ENCODE results near the gene COL5A1.

Gene COL5A1

GRCh38 chr9:134625361-134626068 lies 16.1 kb upstream of the COL5A1 start:
- in situ Hi-C loops (cut with HindIII; ENCODE audit: low sequenced_read_pairs), result no loop called here

DNA sequence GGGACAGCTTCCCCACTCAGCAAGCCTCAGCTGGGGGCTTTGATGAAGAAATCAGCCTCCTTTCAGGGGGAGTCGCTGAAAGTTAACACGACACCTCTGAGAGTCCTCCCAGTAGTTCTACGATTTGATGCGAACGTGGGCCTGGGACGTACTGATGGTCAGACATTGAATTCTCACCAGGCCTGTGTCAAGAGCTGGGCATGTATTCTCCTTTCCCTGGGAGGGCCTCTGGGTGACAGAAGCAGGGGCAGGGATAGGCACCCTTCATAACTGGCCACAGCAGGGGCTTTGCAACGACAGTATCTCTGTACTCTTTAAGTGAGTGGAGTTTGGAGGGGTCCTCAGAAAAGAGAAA lies 15.6 kb upstream of the COL5A1 start:
- in situ Hi-C loops (cut with HindIII; ENCODE audit: low sequenced_read_pairs), result no loop called here

DNA sequence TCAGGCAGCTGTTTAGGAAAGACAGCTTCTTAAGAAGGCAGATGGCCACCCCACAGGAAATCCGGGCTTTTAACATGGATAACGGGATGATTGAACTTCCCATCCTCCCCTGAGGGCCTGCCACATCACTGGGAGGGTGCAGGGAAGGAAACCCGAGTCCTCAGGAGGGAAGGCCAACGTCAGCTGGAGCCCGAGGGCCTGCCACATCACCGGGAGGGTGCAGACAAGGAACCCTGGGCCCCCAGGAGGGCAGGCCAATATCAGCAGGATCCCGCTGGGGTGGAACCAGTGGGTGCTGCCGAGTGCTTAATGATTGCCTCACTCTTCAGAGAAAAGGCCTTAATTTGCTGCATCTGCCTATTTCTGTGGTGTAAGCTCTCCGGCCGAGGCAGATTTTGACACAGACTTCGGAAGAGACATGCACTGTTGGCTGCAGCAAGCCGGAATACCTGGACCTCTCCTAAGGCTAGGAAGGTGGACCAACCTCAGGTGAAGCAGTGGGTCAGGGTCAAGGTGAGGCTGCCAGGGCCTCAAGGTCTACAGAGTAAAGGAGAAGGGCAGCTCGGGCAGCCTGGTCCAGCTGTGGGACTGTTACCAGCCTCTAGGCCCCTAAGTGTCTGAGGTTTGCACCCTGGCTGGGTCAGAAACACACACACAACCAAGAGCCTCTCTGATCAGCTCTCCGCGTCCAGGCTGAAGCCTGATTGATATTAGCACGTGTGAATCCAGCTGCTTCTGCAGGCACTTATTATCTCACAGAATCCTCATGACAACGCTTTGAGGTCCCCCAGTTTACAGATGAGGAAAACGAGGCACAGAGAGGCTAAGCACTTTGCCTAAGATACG lies 14.8 kb upstream of the COL5A1 start:
- in situ Hi-C loops (cut with HindIII; ENCODE audit: low sequenced_read_pairs), result no loop called here

DNA sequence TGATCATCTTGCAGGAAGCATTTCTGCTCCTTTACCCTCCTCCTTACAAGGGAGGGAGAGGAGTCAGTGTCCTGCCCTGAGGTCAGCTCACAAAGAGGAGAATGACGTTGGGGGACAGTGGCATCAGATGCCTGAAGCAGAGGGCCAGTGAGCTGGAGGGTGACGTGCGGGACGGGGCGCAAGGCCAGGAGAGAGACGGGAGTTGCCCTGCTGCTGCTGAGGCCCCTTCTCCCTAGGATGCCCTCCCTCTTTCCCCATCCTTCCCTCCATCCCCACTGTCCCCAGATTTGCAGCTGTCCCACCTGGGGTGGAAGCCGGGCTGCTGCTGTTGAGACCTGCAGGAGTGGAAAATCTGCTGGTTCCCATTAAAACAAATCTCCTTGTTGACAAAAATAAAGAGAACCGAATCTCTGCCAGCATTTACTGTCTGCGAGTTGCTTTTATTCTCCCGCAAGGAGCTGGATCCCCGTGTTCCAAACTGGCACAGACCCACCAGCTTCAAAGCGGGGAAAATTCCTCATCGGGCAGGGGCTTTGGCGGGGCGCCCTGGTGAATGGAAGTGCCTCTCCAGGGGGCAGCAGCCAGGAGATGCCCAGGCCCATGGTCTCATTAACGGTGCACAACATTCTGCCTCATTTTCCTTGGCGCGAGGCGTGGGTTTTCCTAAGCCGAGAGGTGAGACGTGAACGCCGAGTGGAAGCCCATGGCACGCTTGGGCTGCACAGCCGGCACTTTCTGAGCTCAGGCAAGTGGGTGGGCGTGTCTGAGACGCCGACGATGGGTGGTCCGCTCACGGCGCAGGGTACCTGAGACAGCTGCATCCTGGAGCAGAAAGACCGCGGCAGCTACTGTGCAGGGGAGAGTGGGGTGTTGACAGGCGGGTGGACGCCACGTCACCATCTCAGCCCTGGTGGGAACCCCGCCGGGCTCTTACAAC lies 13.9 kb upstream of the COL5A1 start:
- in situ Hi-C loops (cut with HindIII; ENCODE audit: low sequenced_read_pairs), result no loop called here

DNA sequence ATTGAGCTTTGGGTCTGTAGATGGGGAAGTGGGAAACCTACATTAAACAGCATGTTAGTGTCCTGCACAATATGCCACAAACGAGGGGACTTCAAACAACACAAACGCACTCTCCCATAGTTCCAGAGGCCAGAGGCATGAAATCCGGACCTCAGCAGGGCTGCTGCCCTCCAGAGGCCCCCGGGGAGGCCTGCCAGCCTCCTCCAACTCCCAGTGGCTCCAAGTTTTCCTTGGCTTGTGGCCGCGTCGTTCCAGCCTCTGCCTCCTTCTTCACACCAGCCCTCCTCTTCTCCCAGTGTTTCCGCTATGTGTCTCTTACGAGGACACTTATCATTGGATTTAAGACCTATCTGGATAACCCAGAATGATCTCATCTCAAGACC lies 13.3 kb upstream of the COL5A1 start:
- in situ Hi-C loops (cut with HindIII; ENCODE audit: low sequenced_read_pairs), result no loop called here

GRCh38 chr9:134629061-134629585 lies 12.5 kb upstream of the COL5A1 start:
- in situ Hi-C loops (cut with HindIII; ENCODE audit: low sequenced_read_pairs), result no loop called here

DNA sequence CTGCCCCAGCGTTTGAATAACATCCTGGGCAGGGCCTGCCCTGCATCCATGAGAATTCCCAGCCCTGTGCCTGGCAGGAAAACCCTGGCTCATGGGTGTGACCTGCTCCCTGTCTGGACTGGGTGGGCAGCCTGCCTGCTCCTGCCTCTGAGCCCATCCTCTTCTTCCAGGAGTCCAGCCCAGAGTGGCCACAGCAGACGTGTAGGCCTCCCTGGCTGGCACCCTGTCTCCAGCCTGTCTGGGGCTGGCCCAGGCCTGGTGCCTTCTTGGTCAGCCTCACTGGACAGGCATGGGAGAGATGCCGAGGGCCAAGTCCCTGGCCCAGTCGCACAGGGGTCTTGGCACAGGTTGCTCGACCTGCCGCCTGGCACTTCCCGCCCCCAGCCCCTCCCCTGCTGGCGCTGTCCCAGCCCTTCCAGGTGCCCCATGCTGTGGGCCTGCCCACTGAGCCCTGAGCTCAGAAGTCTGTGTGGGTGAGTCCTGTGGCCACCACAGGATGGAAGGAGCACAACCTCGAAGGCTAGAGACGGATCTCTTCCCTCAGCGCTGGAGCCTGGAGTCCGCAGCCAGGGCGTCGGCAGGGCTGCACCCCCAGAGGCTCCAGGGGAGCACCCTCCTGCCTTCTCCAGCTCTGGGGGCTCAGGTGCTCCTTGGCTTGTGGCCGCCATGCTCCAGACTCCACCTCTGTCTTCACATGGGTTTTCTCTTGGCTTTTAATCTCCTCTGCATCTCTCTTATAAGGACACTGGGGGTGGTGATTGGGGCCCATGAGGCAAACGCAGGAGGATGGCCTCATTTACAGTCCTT lies 11.8 kb upstream of the COL5A1 start:
- in situ Hi-C loops (cut with HindIII; ENCODE audit: low sequenced_read_pairs), result no loop called here

- in situ Hi-C loops (cut with HindIII; ENCODE audit: low sequenced_read_pairs), result no loop called here
Observed at GRCh38 chr9:134630393-134630790, 11.2 kb upstream of the COL5A1 start.

GRCh38 chr9:134630861-134631260 lies 10.7 kb upstream of the COL5A1 start:
- in situ Hi-C loops (cut with HindIII; ENCODE audit: low sequenced_read_pairs), result no loop called here

DNA sequence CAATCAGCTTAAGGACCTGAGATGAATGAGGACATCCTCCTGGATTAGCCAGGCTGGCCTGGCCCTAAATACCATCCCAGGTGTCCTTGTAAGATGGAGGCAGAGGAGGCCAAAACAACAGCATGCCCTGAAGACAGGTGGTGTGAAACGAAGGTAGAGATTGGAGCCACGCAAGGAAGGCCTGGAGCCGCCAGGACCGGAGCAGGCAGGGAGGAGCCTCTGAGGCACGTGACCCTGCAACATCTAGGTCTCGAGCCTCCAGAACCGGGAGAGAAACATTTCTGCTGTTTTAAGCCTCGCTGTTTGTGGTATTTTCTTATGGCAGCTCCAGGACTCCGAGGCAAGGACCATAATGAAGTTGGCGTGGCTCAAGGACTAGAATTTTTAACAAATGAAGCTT lies 9.7 kb upstream of the COL5A1 start:
- in situ Hi-C loops (cut with HindIII; ENCODE audit: low sequenced_read_pairs), result no loop called here

DNA sequence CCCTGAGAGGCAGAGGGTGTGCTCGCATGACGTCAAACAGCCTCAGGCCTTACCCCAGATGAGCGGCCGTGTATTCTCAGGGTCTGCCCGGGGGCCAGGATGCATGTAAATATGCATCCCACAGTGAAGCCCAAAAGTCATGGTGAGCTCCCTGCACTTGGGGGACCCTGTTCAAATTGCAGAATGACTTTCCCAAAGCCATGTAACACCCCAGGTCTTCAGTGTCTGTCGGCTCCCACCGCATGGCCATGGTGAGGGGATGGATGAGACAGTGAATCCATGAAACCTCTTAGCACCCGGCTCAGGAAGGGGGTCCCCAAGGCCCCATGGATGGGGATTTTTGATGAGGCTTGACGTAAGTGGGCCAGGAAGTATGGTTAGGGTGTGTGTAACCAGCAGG lies 9.3 kb upstream of the COL5A1 start:
- in situ Hi-C loops (cut with HindIII; ENCODE audit: low sequenced_read_pairs), result no loop called here

- in situ Hi-C loops (cut with HindIII; ENCODE audit: low sequenced_read_pairs), result no loop called here
Observed at GRCh38 chr9:134633362-134634142, 8.1 kb upstream of the COL5A1 start.

- in situ Hi-C loops (cut with HindIII; ENCODE audit: low sequenced_read_pairs), result no loop called here
Observed at GRCh38 chr9:134634176-134634575, 7.4 kb upstream of the COL5A1 start.

GRCh38 chr9:134634667-134635230 lies 6.9 kb upstream of the COL5A1 start:
- in situ Hi-C loops (cut with HindIII; ENCODE audit: low sequenced_read_pairs), result loop anchor here (5.0 kb wide), 1 partner anchor 62 kb away; no protein-coding TSS in a partner anchor

DNA sequence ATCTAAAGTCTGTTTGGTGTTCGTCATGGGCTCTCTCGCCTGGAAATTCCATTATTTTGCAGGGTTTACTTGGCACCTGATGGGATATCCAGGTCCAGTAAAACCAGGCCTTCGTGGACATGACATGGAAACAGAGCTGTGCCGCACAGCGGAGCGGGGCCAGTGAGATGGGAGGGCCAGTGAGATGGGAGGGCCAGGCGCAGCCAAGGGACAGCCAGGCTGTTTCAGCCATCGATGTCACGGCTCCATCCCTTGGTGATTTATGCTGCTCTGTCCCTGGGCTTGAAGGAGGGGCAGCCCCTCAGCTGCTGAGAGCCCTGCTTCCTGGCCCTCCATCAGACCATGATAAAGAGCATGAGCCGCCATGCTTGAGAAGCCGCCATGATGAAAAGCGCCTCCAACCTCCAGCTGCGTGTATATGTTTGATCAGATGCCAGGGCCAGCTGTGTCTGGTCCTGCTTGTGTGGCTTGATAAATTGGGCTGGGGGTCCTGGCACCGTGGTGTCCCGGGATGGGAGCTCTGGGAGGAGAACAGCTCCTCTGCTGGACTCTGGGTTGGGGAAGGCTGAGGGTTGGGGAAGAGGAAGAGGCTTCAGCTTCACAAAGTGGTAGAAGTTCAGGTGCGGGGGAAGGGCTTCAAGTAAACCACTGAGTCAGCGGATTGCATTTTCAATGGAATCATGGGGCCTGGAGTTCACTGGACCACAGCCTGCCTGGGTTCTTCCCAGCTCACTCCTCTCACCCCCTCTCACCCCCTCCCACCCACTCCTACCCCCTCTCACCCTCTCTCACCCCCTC lies 6.1 kb upstream of the COL5A1 start:
- in situ Hi-C loops (cut with HindIII; ENCODE audit: low sequenced_read_pairs), result loop anchor here (5.0 kb wide), 1 partner anchor 63 kb away; no protein-coding TSS in a partner anchor

DNA sequence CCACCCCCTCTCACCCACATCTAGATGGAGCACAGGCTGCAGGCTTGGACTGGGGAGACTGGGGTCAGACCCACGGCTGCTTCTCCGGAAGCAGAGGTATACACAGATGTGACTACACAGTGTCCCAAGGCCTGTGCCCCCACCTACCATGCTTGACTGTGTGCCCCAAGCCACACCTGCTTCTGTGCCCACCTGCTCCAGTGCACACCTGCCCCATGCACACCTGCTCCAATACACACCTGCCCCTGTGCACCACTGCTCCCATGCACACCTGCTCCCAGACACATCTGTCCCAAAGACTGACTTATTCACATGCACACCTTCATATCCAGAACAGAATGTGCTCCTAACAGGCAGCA lies 5.5 kb upstream of the COL5A1 start:
- in situ Hi-C loops (cut with HindIII; ENCODE audit: low sequenced_read_pairs), result loop anchor here (5.0 kb wide), 1 partner anchor 64 kb away; no protein-coding TSS in a partner anchor

DNA sequence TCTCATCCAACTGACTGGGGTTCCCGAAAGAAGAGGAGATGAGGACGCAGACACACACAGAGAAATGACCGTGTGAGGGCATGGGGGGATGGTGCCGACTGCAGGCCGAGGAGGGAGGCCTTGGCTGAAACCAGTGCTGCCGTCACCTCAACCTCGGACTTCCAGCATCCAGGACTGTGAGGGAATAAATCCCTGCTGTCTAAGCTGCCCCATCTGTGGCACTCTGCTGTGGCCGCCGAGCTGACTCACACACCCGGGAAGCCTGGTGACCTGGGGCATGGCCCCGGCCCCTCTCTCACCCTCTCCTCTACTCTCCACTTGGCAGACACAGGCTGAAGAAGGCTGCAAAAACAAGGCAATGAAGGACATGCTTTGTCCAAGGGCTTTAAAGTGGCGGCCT lies 4.4 kb upstream of the COL5A1 start:
- in situ Hi-C loops (cut with HindIII; ENCODE audit: low sequenced_read_pairs), result loop anchor here (5.0 kb wide), 1 partner anchor 65 kb away; no protein-coding TSS in a partner anchor

Measured in endothelial cell of hepatic sinusoid (primary cell).